GM19238 (cell line): ENCODE data around the gene GAD2.

Source experiments
- DNase-seq: peaks from one replicate; pipeline ENCODE4 v3.0.0; 2011; ENCODE audit warnings: low spot score; ENCODE audit not compliant: insufficient read length

GAD2 gene

GRCh38 chr10:26216585-26217395 lies at the start of gene GAD2:
TSS of gene GAD2 (plus strand) at chr10:26216774. CDS start at chr10:26216810, 36 bp downstream.
- DNase-seq: no peak

- DNase-seq: no peak
Observed at GRCh38 chr10:26169466-26169865, 47.1 kb upstream of the GAD2 start.

- no peak for DNase-seq
Observed at GRCh38 chr10:26172131-26172530, 44.4 kb upstream of the GAD2 start.

GRCh38 chr10:26173837-26174236 lies 42.7 kb upstream of the GAD2 start:
- no peak for DNase-seq

GRCh38 chr10:26177341-26177740 lies 39.2 kb upstream of the GAD2 start:
- no peak for DNase-seq

- no peak for DNase-seq
Observed at GRCh38 chr10:26194275-26194674, 22.3 kb upstream of the GAD2 start.

GRCh38 chr10:26197248-26197647 lies 19.3 kb upstream of the GAD2 start:
- DNase-seq: no peak

- DNase-seq: no peak
Observed at GRCh38 chr10:26198119-26198518, 18.5 kb upstream of the GAD2 start.

GRCh38 chr10:26199841-26200240 lies 16.7 kb upstream of the GAD2 start:
- no peak for DNase-seq

GRCh38 chr10:26205223-26205622 lies 11.4 kb upstream of the GAD2 start:
- DNase-seq: no peak

- no peak for DNase-seq
Observed at GRCh38 chr10:26211781-26212444, 4.7 kb upstream of the GAD2 start.

GRCh38 chr10:26212511-26212910 lies 4.1 kb upstream of the GAD2 start:
- no peak for DNase-seq

- DNase-seq: no peak
Observed at GRCh38 chr10:26213157-26213800, 3.3 kb upstream of the GAD2 start.

- no peak for DNase-seq
Observed at GRCh38 chr10:26214004-26214403, 2.6 kb upstream of the GAD2 start.

GRCh38 chr10:26214551-26215395 lies 1.8 kb upstream of the GAD2 start:
- DNase-seq: no peak

GRCh38 chr10:26215396-26215934 lies 1.1 kb upstream of the GAD2 start:
- DNase-seq: no peak

GRCh38 chr10:26215935-26216584 lies 514 bp upstream of the GAD2 start:
- DNase-seq: no peak

GRCh38 chr10:26217396-26218086 lies 967 bp downstream of the GAD2 start:
- DNase-seq: no peak

- no peak for DNase-seq
Observed at GRCh38 chr10:26219676-26220075, 3.1 kb downstream of the GAD2 start.

GRCh38 chr10:26220901-26221300 lies 4.3 kb downstream of the GAD2 start:
- no peak for DNase-seq
